ENCODE results near the gene CRY2.
A peak's percentile ranks its signal among the peaks of the same experiment; 100 is the strongest.

DNA sequence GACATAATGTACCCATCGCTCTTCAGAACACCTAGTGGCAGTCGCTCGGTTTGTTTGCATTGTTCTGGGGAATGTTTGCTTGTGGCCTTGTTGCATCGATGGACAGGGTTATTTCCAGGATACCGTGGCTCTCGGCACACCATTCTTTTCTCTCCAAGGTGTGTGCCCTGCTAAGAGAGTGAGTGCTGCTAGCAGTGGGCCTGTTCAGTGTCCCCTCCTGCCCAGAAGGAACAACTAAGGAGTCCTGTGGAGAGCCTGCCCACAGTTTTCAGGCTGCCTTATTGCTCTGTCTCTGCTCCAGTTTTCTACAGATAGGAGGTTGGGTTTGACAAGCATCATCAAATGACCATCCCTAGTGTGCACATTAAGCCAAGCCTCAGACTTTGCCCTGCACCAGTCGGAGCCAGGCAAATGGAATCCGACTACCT is 1.4 kb downstream of the CRY2 start:
- TF ChIP-seq, protein P1, sequence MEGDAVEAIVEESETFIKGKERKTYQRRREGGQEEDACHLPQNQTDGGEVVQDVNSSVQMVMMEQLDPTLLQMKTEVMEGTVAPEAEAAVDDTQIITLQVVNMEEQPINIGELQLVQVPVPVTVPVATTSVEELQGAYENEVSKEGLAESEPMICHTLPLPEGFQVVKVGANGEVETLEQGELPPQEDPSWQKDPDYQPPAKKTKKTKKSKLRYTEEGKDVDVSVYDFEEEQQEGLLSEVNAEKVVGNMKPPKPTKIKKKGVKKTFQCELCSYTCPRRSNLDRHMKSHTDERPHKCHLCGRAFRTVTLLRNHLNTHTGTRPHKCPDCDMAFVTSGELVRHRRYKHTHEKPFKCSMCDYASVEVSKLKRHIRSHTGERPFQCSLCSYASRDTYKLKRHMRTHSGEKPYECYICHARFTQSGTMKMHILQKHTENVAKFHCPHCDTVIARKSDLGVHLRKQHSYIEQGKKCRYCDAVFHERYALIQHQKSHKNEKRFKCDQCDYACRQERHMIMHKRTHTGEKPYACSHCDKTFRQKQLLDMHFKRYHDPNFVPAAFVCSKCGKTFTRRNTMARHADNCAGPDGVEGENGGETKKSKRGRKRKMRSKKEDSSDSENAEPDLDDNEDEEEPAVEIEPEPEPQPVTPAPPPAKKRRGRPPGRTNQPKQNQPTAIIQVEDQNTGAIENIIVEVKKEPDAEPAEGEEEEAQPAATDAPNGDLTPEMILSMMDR (IDR thresholded peaks at IDR 0.05): peak in 2 of 7 experiments; percentile 20
- peak in 2 of 3 donors; percentile 30 to 35 for TF ChIP-seq POLR2A (IDR thresholded peaks at IDR 0.05)
